Activated T-cell treated with anti-CD3 and anti-CD28 coated beads for 1 hour (primary cell): ENCODE results near the gene RB1.
"Not testable (repeated sequence)": the region's sequence is repeated elsewhere in the genome, so short reads cannot be mapped to it uniquely, and the experiment has no call there.

Source experiments
- DNase-seq: peaks from one replicate; pipeline ENCODE4 v3.0.0-alpha.2; 2020; ENCODE audit warnings: low read depth

The RB1 gene

GRCh38 chr13:48297131-48297786 is 6.3 kb upstream of the RB1 start:
- DNase-seq, result no peak

GRCh38 chr13:48299591-48299990 is 4.0 kb upstream of the RB1 start:
- no peak for DNase-seq

- DNase-seq, result no peak
Measured at GRCh38 chr13:48302871-48303358, 636 bp upstream of the RB1 start.

GRCh38 chr13:48304143-48304876 is 759 bp downstream of the RB1 start:
- DNase-seq, result no peak

GRCh38 chr13:48311223-48311622 is 7.7 kb downstream of the RB1 start:
- no peak for DNase-seq

- DNase-seq, result no peak
Measured at GRCh38 chr13:48315969-48316650, 12.6 kb downstream of the RB1 start.

- DNase-seq, result no peak
Measured at GRCh38 chr13:48316826-48317510, 13.4 kb downstream of the RB1 start.

GRCh38 chr13:48317511-48318376 is 14.2 kb downstream of the RB1 start:
- DNase-seq, result no peak

- DNase-seq, result no peak
Measured at GRCh38 chr13:48318377-48318811, 14.8 kb downstream of the RB1 start.

GRCh38 chr13:48318821-48319511 is 15.4 kb downstream of the RB1 start:
- no peak for DNase-seq

GRCh38 chr13:48319531-48320398 is 16.2 kb downstream of the RB1 start:
- no peak for DNase-seq

GRCh38 chr13:48320399-48320790 is 16.8 kb downstream of the RB1 start:
- DNase-seq, result no peak

- DNase-seq, result no peak
Measured at GRCh38 chr13:48320891-48321510, 17.4 kb downstream of the RB1 start.

GRCh38 chr13:48322294-48322693 is 18.7 kb downstream of the RB1 start:
- no peak for DNase-seq

GRCh38 chr13:48333976-48334375 is 30.4 kb downstream of the RB1 start:
- DNase-seq, result no peak

GRCh38 chr13:48334534-48335127 is 31.1 kb downstream of the RB1 start:
- DNase-seq, result no peak

- DNase-seq, result not testable (repeated sequence)
Measured at GRCh38 chr13:48339198-48339597, 35.6 kb downstream of the RB1 start.

GRCh38 chr13:48344264-48344663 is 40.7 kb downstream of the RB1 start:
- DNase-seq, result no peak

- no peak for DNase-seq
Measured at GRCh38 chr13:48346583-48346982, 43.0 kb downstream of the RB1 start.
